HG03354 (cell line): Measurements from ENCODE around the gene CCDC85C.

Experiments
- ATAC-seq: cut with Tn5 transposase; IDR thresholded peaks from one replicate; pipeline ENCODE4 v1.9.1; 2021; ENCODE audit warnings: mild to moderate bottlenecking; ENCODE audit not compliant: unreplicated experiment, poor library complexity, severe bottlenecking

The CCDC85C gene

GRCh38 chr14:99468836-99469592 is 135.0 kb downstream of the CCDC85C start:
- ATAC-seq: no peak

- no peak for ATAC-seq
These were observed 135.9 kb downstream of the CCDC85C start for GRCh38 chr14:99468081-99468480.

DNA sequence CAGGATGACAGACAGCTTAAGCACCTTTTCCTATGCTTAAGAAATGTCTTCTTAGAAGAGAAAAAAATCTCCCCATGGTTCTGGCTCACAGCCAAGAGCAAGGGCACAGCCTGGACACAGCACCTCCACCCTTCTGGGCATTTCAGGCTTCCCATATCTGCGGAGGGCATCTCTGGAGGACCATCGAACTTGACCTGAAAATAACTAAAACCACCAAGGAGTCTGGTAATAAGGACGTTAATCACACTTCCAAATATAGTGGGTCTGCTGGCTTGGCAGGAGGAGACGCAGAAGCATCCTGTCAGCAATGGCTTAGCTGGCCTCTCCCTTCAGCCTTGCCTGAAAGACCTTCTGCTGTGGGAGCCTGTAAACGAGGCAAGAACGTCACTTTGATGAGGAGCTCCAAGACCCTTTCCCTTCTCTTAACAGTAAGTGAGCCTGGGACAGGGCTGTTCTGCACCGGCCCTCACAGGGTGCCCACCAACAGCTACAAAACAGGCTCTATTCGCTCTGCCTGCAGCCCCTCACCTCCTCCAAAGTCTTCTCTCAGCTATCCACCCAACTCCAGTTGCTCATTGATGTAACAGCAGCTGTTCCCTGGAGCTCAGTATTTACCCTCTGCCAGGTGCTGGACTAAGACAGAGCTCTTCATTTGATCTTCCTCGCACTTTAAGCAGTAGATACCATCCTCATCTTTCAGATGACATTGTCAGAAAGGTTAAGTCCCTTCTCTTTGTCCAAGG is 136.5 kb downstream of the CCDC85C start:
- ATAC-seq: no peak

DNA sequence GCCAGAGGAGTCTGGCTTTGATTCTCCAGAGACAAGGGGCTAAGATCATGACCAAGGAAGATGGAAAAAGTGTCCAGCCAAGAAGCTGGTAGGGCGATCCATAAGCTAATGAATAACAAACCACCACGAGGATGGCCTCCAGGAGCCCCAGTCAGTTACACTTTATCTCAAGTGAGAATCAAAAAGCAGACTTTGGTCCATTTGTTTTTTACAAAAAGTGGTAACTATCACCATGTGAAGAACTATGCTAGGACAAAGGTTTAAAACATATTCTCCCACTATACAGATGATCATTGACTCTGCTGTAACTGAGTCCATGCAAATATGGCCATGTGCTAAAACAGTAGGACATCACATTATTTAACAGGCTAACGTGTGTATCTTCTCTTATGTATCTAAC is 137.2 kb downstream of the CCDC85C start:
- no peak for ATAC-seq

- no peak for ATAC-seq
These were observed 138.7 kb downstream of the CCDC85C start for GRCh38 chr14:99465288-99465687.

- ATAC-seq: no peak
These were observed 140.0 kb downstream of the CCDC85C start for GRCh38 chr14:99463974-99464373.

- no peak for ATAC-seq
These were observed 141.8 kb downstream of the CCDC85C start for GRCh38 chr14:99462210-99462609.

- ATAC-seq: no peak
These were observed 142.5 kb downstream of the CCDC85C start for GRCh38 chr14:99461411-99462085.

DNA sequence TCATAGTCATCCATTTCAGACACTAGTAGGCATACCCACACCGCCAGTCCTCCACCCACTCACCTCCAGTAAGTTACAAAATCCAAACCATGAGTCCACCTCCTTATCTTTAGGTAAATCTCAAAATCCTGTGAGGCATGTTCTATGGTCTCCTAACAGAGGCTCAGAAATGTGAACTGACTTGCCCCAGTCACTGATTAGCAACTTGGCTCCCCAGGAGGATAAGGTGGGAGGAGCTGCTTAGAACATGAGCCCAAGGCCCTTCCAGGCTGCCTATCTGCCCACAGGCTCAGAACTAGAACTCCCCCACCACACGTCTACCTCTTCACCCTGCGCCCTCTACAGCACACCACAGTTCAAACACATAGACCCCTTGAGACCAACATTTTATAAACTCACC is 143.2 kb downstream of the CCDC85C start:
- no peak for ATAC-seq

- no peak for ATAC-seq
These were observed 144.4 kb downstream of the CCDC85C start for GRCh38 chr14:99459481-99460100.

GRCh38 chr14:99454246-99454645 is 149.8 kb downstream of the CCDC85C start:
- ATAC-seq: no peak

DNA sequence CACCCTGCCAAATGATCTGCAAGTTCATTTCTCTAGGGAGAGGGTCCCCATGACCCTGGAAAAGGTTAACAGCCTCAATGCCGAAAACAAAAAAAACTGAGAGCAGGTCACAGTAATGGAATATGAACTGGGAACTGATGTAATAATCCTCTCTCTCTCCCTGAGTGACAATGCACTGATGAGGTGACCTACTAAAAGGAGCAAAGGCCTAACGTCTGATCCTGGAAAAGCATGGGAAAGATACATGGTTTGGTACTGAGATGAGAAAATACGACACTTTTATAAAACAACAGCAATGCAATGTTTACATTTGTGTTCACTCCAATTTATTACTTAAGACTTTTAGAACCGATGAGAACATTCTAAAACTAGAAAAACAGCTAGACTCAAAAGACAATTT is 151.0 kb downstream of the CCDC85C start:
- no peak for ATAC-seq

- ATAC-seq: no peak
These were observed 152.8 kb downstream of the CCDC85C start for GRCh38 chr14:99451234-99451633.

- ATAC-seq: no peak
These were observed 153.7 kb downstream of the CCDC85C start for GRCh38 chr14:99450266-99450665.
